ENCODE data around the gene HOXA11. TPM values are rescaled to one million over a fixed set of nuclear protein-coding genes. Genes with fewer than 3 reads are reported as not detected.

HOXA11 gene
- total RNA-seq, 1 donor from 2014 or later, result not detected

- H3K9me3 Mint-ChIP-seq (ENCODE audit: unreplicated experiment), result no peaks in the 10 kb centered on the region
- DNase-seq (ENCODE audit: extremely low spot score, unreplicated experiment), result no peak
These were observed 38.4 kb downstream of the HOXA11 start for GRCh38 chr7:27146491-27147198.

GRCh38 chr7:27145914-27146412 is 39.1 kb downstream of the HOXA11 start:
- Mint-ChIP-seq H3K4me3 (ENCODE audit: unreplicated experiment) (no peak overlapping the region), H3K4me1 (ENCODE audit: unreplicated experiment) (peaks cover 6% of the 10 kb centered on the region), H3K27me3 (ENCODE audit: unreplicated experiment) (peaks cover 85% of the 10 kb centered on the region), H3K9me3 (ENCODE audit: unreplicated experiment) (no peaks in the 10 kb centered on the region), H3K27ac (ENCODE audit: unreplicated experiment) (no peak overlapping the region), H3K36me3 (ENCODE audit: unreplicated experiment) (peaks cover 2% of the 10 kb centered on the region)
- no peak for DNase-seq (ENCODE audit: extremely low spot score, unreplicated experiment)
- TF ChIP-seq CTCF (IDR thresholded peaks at IDR 0.05), result no peak

More at GRCh38 chr7:27146491-27147198, 38.4 kb downstream of the HOXA11 start:
- Mint-ChIP-seq H3K27me3 (ENCODE audit: unreplicated experiment) (peaks cover 85% of the 10 kb centered on the region), H3K4me3 (ENCODE audit: unreplicated experiment) (no peak overlapping the region), H3K27ac (ENCODE audit: unreplicated experiment) (no peak overlapping the region), H3K4me1 (ENCODE audit: unreplicated experiment) (peaks cover 13% of the 10 kb centered on the region), H3K36me3 (ENCODE audit: unreplicated experiment) (peaks cover 2% of the 10 kb centered on the region)
- no peak for TF ChIP-seq CTCF (IDR thresholded peaks at IDR 0.05)

DNA sequence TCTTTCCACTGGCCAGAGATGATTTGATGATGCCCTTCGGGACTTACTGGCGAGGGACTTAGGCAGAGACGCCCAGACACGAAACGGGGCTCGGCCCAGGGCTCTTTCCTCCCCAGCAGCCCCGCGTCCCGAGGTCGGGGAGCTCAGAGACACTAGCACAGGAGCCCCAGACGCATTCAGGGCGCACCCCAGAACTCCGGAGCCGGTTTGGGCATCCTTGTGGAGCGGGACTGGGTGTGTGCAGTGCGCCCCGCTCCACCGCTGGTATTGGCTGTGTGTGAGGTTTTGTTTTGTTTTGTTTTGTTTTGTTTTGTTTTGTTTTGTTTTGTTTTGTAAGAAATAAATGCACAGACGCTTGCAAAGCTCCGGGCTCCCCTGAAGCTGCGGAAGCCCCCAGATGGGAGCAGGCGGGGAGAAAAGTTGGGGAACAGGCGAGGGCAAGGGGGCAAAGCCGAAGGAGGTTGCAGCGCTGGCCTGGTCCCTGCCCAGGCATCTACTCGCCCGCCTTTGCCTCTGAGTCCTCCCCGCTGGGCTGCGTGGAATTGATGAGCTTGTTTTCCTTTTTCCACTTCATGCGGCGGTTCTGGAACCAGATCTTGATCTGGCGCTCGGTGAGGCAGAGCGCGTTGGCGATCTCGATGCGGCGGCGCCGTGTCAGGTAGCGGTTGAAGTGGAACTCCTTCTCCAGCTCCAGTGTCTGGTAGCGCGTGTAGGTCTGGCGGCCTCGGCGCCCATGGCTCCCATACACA is 39.7 kb downstream of the HOXA11 start:
- no peak for TF ChIP-seq CTCF (IDR thresholded peaks at IDR 0.05)
- Mint-ChIP-seq H3K4me1 (ENCODE audit: unreplicated experiment) (peaks cover 5% of the 10 kb centered on the region), H3K27me3 (ENCODE audit: unreplicated experiment) (peaks cover 86% of the 10 kb centered on the region), H3K4me3 (ENCODE audit: unreplicated experiment) (no peak overlapping the region), H3K9me3 (ENCODE audit: unreplicated experiment) (no peaks in the 10 kb centered on the region), H3K27ac (ENCODE audit: unreplicated experiment) (no peak overlapping the region), H3K36me3 (ENCODE audit: unreplicated experiment) (peaks cover 2% of the 10 kb centered on the region)
- DNase-seq (ENCODE audit: extremely low spot score, unreplicated experiment), result peak; percentile 80

DNA sequence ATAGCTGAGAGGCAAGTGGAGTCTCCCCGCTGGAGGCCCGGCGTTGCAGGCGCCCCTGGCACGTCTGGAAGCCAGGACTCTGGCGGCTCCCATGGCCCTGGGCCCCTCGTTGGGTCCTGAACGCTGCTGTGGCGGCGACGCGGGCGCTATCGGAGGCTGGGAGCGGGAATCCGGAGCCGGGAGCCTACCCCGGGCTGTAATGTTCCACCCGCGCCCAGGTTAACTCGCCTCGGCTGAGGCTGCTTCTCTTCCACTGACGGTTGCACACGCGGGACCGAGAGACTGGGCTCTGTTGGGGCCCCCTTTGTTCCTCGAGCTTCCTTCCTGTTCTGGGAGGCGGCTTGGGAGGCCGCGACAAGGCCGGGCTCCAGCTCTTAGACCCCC is 40.3 kb downstream of the HOXA11 start:
- H3K27ac Mint-ChIP-seq (ENCODE audit: unreplicated experiment), result no peak overlapping the region
- peaks cover 2% of the 10 kb centered on the region for H3K36me3 Mint-ChIP-seq (ENCODE audit: unreplicated experiment)
- no peak for TF ChIP-seq CTCF (IDR thresholded peaks at IDR 0.05)
- no peak overlapping the region for H3K4me3 Mint-ChIP-seq (ENCODE audit: unreplicated experiment)
- peaks cover 5% of the 10 kb centered on the region for H3K4me1 Mint-ChIP-seq (ENCODE audit: unreplicated experiment)
- peaks cover 86% of the 10 kb centered on the region for H3K27me3 Mint-ChIP-seq (ENCODE audit: unreplicated experiment)
- DNase-seq (ENCODE audit: extremely low spot score, unreplicated experiment), result no peak
- H3K9me3 Mint-ChIP-seq (ENCODE audit: unreplicated experiment), result no peaks in the 10 kb centered on the region
